ENCODE results near the gene ST3GAL2.

The ST3GAL2 gene

DNA sequence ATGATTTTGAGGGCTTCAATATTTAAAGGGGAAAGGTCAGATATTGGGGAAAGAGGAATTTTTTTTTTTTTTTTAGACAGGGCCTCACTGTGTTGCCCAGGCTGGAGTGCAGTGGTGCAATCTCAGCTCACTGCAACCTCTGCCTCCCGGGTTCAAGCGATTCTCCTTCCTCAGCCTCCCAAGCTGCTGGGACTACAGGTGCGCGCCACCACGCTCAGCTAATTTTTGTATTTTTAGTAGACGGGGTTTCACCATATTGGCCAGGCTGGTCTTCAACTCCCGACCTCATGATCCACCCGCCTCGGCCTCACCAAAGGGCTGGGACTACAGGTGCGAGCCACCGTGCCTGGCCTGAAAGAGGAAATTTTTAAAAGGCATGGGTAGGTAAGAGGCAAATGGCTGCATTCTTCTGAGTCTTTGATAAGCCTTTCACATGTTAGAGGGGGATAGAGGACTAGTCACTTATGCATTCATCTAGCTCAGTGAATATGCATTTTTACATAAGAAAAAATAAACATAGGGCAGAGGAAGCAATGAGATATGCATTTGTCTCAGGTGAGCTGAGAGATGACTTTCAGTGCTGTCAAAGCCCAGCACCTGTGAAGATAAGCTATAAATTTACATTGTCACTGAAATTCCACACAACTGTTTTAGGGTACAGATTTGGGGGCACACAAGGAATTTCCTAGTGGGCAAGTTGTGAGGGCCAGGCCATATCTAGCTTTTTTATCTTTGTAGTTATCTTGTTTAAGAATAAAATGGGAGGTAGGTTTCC is 14.4 kb upstream of the ST3GAL2 start:
- TF ChIP-seq CREB1 (IDR thresholded peaks at IDR 0.05; ENCODE audit: low read depth) = no peak
- no peak for TF ChIP-seq EP300 (IDR thresholded peaks at IDR 0.05; ENCODE audit: borderline replicate concordance)
- TF ChIP-seq CEBPB (IDR thresholded peaks at IDR 0.05) = no peak
- TF ChIP-seq ZBTB7A (IDR thresholded peaks at IDR 0.05; ENCODE audit: low read depth) = no peak
- TF ChIP-seq, protein P1, sequence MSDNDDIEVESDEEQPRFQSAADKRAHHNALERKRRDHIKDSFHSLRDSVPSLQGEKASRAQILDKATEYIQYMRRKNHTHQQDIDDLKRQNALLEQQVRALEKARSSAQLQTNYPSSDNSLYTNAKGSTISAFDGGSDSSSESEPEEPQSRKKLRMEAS (IDR thresholded peaks at IDR 0.05) = no peak
- no peak for TF ChIP-seq TAF1 (IDR thresholded peaks at IDR 0.05; ENCODE audit: low read depth)
- TF ChIP-seq, protein P2, sequence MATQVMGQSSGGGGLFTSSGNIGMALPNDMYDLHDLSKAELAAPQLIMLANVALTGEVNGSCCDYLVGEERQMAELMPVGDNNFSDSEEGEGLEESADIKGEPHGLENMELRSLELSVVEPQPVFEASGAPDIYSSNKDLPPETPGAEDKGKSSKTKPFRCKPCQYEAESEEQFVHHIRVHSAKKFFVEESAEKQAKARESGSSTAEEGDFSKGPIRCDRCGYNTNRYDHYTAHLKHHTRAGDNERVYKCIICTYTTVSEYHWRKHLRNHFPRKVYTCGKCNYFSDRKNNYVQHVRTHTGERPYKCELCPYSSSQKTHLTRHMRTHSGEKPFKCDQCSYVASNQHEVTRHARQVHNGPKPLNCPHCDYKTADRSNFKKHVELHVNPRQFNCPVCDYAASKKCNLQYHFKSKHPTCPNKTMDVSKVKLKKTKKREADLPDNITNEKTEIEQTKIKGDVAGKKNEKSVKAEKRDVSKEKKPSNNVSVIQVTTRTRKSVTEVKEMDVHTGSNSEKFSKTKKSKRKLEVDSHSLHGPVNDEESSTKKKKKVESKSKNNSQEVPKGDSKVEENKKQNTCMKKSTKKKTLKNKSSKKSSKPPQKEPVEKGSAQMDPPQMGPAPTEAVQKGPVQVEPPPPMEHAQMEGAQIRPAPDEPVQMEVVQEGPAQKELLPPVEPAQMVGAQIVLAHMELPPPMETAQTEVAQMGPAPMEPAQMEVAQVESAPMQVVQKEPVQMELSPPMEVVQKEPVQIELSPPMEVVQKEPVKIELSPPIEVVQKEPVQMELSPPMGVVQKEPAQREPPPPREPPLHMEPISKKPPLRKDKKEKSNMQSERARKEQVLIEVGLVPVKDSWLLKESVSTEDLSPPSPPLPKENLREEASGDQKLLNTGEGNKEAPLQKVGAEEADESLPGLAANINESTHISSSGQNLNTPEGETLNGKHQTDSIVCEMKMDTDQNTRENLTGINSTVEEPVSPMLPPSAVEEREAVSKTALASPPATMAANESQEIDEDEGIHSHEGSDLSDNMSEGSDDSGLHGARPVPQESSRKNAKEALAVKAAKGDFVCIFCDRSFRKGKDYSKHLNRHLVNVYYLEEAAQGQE (IDR thresholded peaks at IDR 0.05; ENCODE audit: low read depth) = no peak
- no peak for TF ChIP-seq TEAD4 (IDR thresholded peaks at IDR 0.05)
- TF ChIP-seq, protein P3, sequence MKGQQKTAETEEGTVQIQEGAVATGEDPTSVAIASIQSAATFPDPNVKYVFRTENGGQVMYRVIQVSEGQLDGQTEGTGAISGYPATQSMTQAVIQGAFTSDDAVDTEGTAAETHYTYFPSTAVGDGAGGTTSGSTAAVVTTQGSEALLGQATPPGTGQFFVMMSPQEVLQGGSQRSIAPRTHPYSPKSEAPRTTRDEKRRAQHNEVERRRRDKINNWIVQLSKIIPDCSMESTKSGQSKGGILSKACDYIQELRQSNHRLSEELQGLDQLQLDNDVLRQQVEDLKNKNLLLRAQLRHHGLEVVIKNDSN (IDR thresholded peaks at IDR 0.05) = no peak

DNA sequence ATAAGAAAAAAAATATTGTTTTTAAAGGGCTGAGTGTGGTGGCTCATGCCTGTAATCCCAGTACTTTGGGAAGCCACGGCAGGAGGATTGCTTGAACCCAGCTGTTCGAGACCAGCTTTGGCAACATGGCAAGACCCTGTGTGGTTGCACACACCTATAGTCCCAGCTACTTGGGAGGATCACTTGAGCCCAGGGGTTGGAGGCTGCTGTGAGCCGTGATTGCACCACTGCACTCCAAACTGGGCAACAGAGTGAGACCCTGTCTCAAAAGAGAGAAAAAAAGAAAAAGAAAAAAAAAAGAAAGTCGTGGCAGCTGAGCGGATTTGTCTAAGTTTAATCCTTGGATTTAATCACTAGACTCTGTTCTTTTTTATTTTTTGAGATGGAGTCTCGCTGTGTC is 9.2 kb upstream of the ST3GAL2 start:
- TF ChIP-seq TCF12 (IDR thresholded peaks at IDR 0.05; ENCODE audit: low read depth) (no peak), TEAD4 (IDR thresholded peaks at IDR 0.05) (no peak), CREB1 (IDR thresholded peaks at IDR 0.05; ENCODE audit: low read depth) (no peak), YY1 (IDR thresholded peaks at IDR 0.05; ENCODE audit: low read depth) (no peak), RAD21 (IDR thresholded peaks at IDR 0.05; ENCODE audit: low read depth) (no peak)
- TF ChIP-seq, protein P3 (IDR thresholded peaks at IDR 0.05) = no peak
- TF ChIP-seq, protein P1 (IDR thresholded peaks at IDR 0.05) = no peak
- TF ChIP-seq, protein P2 (IDR thresholded peaks at IDR 0.05; ENCODE audit: low read depth) = no peak

DNA sequence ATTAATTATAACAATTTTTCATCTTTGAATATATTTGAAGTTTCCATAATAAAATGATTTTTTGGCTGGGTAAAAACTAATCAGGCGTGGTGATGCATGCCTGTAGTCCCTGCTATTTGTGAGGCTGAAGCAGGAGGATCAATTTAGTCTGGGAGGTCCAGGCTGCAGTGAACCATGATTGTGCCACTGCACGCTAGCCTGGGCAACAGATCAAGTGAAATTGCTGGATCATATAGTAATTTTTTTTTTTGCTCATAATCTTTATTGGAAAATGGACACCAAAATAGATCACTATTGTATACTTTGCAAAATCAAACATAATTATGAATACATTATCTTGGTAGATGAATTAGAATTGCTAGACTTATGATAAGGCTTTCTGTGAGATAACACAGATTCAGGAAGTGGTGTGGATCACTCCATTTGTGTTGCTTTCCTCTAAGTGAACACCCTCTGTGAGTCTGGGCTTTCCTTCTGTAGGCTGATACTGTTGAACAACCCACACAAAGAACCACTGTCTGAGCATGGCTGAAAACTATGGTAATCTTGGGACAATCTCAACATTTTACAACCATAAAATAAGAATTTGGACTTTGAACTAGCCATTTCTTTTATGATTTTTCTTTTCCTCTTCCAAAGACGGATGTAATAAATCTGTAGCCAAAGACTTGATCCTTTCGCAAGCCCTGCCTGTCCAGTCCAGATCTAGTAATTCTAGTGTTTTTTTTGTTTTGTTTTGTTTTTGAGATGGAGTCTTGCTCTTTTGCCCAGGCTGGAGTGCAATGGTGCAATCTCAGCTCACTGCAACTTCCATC is 5.6 kb upstream of the ST3GAL2 start:
- TF ChIP-seq TAF1 (IDR thresholded peaks at IDR 0.05; ENCODE audit: low read depth) (no peak), YY1 (IDR thresholded peaks at IDR 0.05; ENCODE audit: low read depth) (no peak), TEAD4 (IDR thresholded peaks at IDR 0.05) (no peak), EGR1 (IDR thresholded peaks at IDR 0.05) (no peak), TCF12 (IDR thresholded peaks at IDR 0.05; ENCODE audit: low read depth) (no peak), RAD21 (IDR thresholded peaks at IDR 0.05; ENCODE audit: low read depth) (no peak), CREB1 (IDR thresholded peaks at IDR 0.05; ENCODE audit: low read depth) (no peak), FOXM1 (IDR thresholded peaks at IDR 0.05; ENCODE audit: borderline replicate concordance, low read depth) (no peak), NFIC (IDR thresholded peaks at IDR 0.05) (no peak), EP300 (IDR thresholded peaks at IDR 0.05; ENCODE audit: borderline replicate concordance) (no peak), ZBTB7A (IDR thresholded peaks at IDR 0.05; ENCODE audit: low read depth) (no peak), CEBPB (IDR thresholded peaks at IDR 0.05) (no peak)
- TF ChIP-seq, protein P1 (IDR thresholded peaks at IDR 0.05) = no peak
- TF ChIP-seq, protein P2 (IDR thresholded peaks at IDR 0.05; ENCODE audit: low read depth) = no peak
- TF ChIP-seq, protein P3 (IDR thresholded peaks at IDR 0.05) = no peak
